ENCODE measurements around the gene DHRS2. TPM values are rescaled to one million over a fixed set of nuclear protein-coding genes. Genes with fewer than 3 reads are reported as not detected.
"Not testable (repeated sequence)": the region's sequence is repeated elsewhere in the genome, so short reads cannot be mapped to it uniquely, and the experiment has no call there.

The DHRS2 gene
- total RNA-seq, 2 experiments from 2014 or later, result 0.27 TPM; not detected in 1

DNA sequence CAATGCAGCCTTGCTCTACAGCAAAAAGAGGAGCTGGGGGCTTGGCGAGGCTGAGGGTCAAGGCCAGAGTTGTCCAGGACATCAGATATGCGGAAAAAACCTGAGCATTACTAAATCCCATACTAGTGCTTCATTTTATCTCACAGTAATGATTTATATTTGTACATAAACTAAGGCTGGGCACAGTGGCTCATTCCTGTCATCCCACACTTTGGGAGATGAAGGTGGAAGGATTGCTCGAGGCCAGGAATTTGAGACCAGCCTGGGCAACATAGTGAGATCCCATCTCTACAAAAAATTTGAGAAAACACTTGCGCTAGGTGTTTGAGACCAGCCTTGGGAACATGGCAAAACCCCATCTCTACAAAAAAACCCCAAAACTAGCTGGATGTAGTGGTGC is 46.0 kb upstream of the DHRS2 start:
- H3K4me3 Mint-ChIP-seq, result no peak overlapping the region
- Histone ChIP-seq H3K9me3 (ENCODE audit: control insufficient read depth in 1 of 2, insufficient read depth in 1 of 2, low read length in 2 of 2) (no peaks in the 10 kb centered on the region), H3K4me1 (ENCODE audit: insufficient read depth, low read length) (peaks cover 11% of the 10 kb centered on the region), H3K36me3 (ENCODE audit: insufficient read depth, low read length) (no peaks in the 10 kb centered on the region), H3K4me3 (ENCODE audit: low read length) (no peak overlapping the region), H3K27me3 (ENCODE audit: control insufficient read depth in 1 of 2, insufficient read depth in 2 of 2, low read length in 2 of 2) (no peaks in the 10 kb centered on the region), H3K27ac (ENCODE audit: low read depth in 1 of 2, low read length in 2 of 2) (no peak overlapping the region)
- peaks cover 25% of the 10 kb centered on the region for H3K27me3 Mint-ChIP-seq
- ChIA-PET CTCF (interaction anchor here (1.6 kb wide), 1 partner anchor 30 kb away, joined by 3 read pairs; no protein-coding TSS in a partner anchor), POLR2A (no interaction called here)
- intact Hi-C loops (cut with DNase I, micrococcal nuclease), result no loop called here
- no peak for ATAC-seq (ENCODE audit: poor library complexity)
- TF ChIP-seq, protein P1, sequence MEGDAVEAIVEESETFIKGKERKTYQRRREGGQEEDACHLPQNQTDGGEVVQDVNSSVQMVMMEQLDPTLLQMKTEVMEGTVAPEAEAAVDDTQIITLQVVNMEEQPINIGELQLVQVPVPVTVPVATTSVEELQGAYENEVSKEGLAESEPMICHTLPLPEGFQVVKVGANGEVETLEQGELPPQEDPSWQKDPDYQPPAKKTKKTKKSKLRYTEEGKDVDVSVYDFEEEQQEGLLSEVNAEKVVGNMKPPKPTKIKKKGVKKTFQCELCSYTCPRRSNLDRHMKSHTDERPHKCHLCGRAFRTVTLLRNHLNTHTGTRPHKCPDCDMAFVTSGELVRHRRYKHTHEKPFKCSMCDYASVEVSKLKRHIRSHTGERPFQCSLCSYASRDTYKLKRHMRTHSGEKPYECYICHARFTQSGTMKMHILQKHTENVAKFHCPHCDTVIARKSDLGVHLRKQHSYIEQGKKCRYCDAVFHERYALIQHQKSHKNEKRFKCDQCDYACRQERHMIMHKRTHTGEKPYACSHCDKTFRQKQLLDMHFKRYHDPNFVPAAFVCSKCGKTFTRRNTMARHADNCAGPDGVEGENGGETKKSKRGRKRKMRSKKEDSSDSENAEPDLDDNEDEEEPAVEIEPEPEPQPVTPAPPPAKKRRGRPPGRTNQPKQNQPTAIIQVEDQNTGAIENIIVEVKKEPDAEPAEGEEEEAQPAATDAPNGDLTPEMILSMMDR (IDR thresholded peaks at IDR 0.05), result no peak
- no peak for DNase-seq
- no peak overlapping the region for H3K27ac Mint-ChIP-seq
- peaks cover 12% of the 10 kb centered on the region for H3K4me1 Mint-ChIP-seq (ENCODE audit: low read depth)
- no peaks in the 10 kb centered on the region for H3K9me3 Mint-ChIP-seq
- no peaks in the 10 kb centered on the region for H3K36me3 Mint-ChIP-seq (ENCODE audit: low read depth)

DNA sequence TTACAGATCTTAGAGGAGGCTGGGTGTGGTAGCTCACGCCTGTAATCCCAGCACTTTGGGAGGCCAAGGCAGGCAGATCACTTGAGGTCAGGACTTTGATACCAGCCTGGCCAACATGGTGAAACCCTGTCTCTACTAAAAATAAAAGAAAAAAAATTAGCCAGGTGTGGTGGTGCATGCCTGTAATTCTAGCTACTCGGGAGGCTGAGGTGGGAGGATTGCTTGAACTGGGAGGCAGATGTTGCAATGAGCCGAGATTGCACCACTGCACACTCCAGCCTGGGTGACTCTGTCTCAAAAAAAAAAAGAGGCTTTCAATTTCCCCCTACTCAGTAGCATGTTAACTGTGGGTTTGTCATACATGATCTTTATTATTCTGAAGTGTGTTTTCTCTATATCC is 42.0 kb upstream of the DHRS2 start:
- H3K27me3 Mint-ChIP-seq; H3K4me1 ChIP-seq (ENCODE audit: insufficient read depth, low read length); H3K27ac Mint-ChIP-seq; H3K27me3 ChIP-seq (ENCODE audit: control insufficient read depth in 1 of 2, insufficient read depth in 2 of 2, low read length in 2 of 2); DNase-seq; H3K36me3 Mint-ChIP-seq (ENCODE audit: low read depth); POLR2A ChIA-PET; H3K4me1 Mint-ChIP-seq (ENCODE audit: low read depth); intact Hi-C loops (cut with DNase I, micrococcal nuclease); H3K4me3 ChIP-seq (ENCODE audit: low read length); H3K36me3 ChIP-seq (ENCODE audit: insufficient read depth, low read length); CTCF ChIA-PET; H3K27ac ChIP-seq (ENCODE audit: low read depth in 1 of 2, low read length in 2 of 2); H3K9me3 Mint-ChIP-seq; ATAC-seq (ENCODE audit: poor library complexity); H3K9me3 ChIP-seq (ENCODE audit: control insufficient read depth in 1 of 2, insufficient read depth in 1 of 2, low read length in 2 of 2); H3K4me3 Mint-ChIP-seq: not testable (repeated sequence)

DNA sequence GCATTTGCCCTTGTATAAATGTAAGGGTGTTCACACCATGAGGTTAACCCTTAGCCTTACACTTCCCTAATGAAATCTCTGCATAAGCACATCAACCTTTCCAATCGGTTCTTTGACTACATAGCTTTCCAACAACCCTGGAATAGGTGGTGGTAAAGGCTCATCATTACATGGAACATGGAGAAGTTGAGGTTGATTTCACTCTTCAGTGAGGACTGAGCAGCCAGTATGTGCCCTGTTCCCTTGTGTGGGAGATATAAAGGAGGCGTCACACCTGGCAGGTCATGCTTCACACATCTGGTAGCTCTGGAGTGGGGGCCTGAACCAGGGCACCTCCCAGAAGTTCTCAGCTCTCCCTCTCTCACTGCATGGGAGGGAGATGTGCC is 35.8 kb upstream of the DHRS2 start:
- POLR2A ChIA-PET, result no interaction called here

More for the DNA sequence above, 35.8 kb upstream of the DHRS2 start:
- TF ChIP-seq, protein P1 (IDR thresholded peaks at IDR 0.05), result no peak
- Histone ChIP-seq H3K4me3 (ENCODE audit: low read length) (no peak overlapping the region), H3K36me3 (ENCODE audit: insufficient read depth, low read length) (no peaks in the 10 kb centered on the region), H3K27me3 (ENCODE audit: control insufficient read depth in 1 of 2, insufficient read depth in 2 of 2, low read length in 2 of 2) (no peaks in the 10 kb centered on the region), H3K27ac (ENCODE audit: low read depth in 1 of 2, low read length in 2 of 2) (no peak overlapping the region), H3K4me1 (ENCODE audit: insufficient read depth, low read length) (no peaks in the 10 kb centered on the region), H3K9me3 (ENCODE audit: control insufficient read depth in 1 of 2, insufficient read depth in 1 of 2, low read length in 2 of 2) (peaks cover 0 to 3% of the 10 kb centered on the region in 2 experiments)
- intact Hi-C loops (cut with DNase I, micrococcal nuclease), result no loop called here
- ATAC-seq (ENCODE audit: poor library complexity), result no peak
- Mint-ChIP-seq H3K36me3 (ENCODE audit: low read depth) (no peaks in the 10 kb centered on the region), H3K4me1 (ENCODE audit: low read depth) (no peaks in the 10 kb centered on the region), H3K9me3 (peaks cover 6% of the 10 kb centered on the region), H3K27me3 (no peaks in the 10 kb centered on the region), H3K27ac (no peak overlapping the region), H3K4me3 (no peak overlapping the region)
- CTCF ChIA-PET, result interaction anchor here (2.4 kb wide), 1 partner anchor 11 kb away, joined by 4 read pairs; no protein-coding TSS in a partner anchor
- DNase-seq, result no peak
